GM18951 (cell line): ENCODE results near the gene ADRA2A.

Experiments
- POLR2A ChIP-seq: IDR thresholded peaks from 4 replicates; pipeline ENCODE4 v1.6.1; 2011; ENCODE audit warnings: mild to moderate bottlenecking; ENCODE audit not compliant: insufficient read length, insufficient read depth; ENCODE audit errors: extremely low read depth
- in situ Hi-C: fragments of 300-500 bp; cut with MboI; formaldehyde crosslinking; loops from one replicate; pipeline ENCODE4 v1.12.0; 2022; ENCODE audit warnings: low sequenced_read_pairs, mixed read lengths, inconsistent platforms; ENCODE audit not compliant: unreplicated experiment

Gene ADRA2A

GRCh38 chr10:111078505-111079185, 1.8 kb downstream of the ADRA2A start:
- in situ Hi-C loops, result no loop called here
- no peak for TF ChIP-seq POLR2A

GRCh38 chr10:111079241-111079760, 2.5 kb downstream of the ADRA2A start:
- in situ Hi-C loops, result no loop called here

GRCh38 chr10:111079781-111080180, 3.0 kb downstream of the ADRA2A start:
- TF ChIP-seq POLR2A, result no peak
- in situ Hi-C loops, result no loop called here

More at GRCh38 chr10:111079241-111079760, 2.5 kb downstream of the ADRA2A start:
- TF ChIP-seq POLR2A, result no peak

- in situ Hi-C loops, result no loop called here
- TF ChIP-seq POLR2A, result no peak
Measured at GRCh38 chr10:111080224-111080623, 3.4 kb downstream of the ADRA2A start.

- no peak for TF ChIP-seq POLR2A
- in situ Hi-C loops, result no loop called here
Measured at GRCh38 chr10:111081595-111081994, 4.8 kb downstream of the ADRA2A start.

- no peak for TF ChIP-seq POLR2A
- in situ Hi-C loops, result no loop called here
Measured at GRCh38 chr10:111082102-111082975, 5.5 kb downstream of the ADRA2A start.

GRCh38 chr10:111083222-111084095, 6.6 kb downstream of the ADRA2A start:
- in situ Hi-C loops, result no loop called here
- TF ChIP-seq POLR2A, result no peak

- in situ Hi-C loops, result no loop called here
- no peak for TF ChIP-seq POLR2A
Measured at GRCh38 chr10:111084366-111085255, 7.8 kb downstream of the ADRA2A start.

- in situ Hi-C loops, result no loop called here
- TF ChIP-seq POLR2A, result no peak
Measured at GRCh38 chr10:111085690-111086353, 9.0 kb downstream of the ADRA2A start.

- TF ChIP-seq POLR2A, result no peak
- in situ Hi-C loops, result no loop called here
Measured at GRCh38 chr10:111086574-111086973, 9.7 kb downstream of the ADRA2A start.

GRCh38 chr10:111087331-111087756, 10.5 kb downstream of the ADRA2A start:
- no peak for TF ChIP-seq POLR2A
- in situ Hi-C loops, result no loop called here
